OCI-LY3 (cell line): ENCODE measurements around the gene ZFAND4.

Experiments
- EZH2phosphoT487 ChIP-seq: fragments of 200-600 bp; shearing (Covaris generic); IDR thresholded peaks from 2 replicates; pipeline ENCODE4 v1.6.1; 2018; ENCODE audit warnings: antibody characterized with exemption, mixed run types, low read depth
- TF ChIP-seq, protein P1 (sequence below): fragments of 200-600, 300-600 bp; sonication (generic); IDR thresholded peaks from 2 replicates; pipeline ENCODE4 v1.5.1; 2014; ENCODE audit warnings: antibody characterized with exemption, low read length, low read depth

DNA sequence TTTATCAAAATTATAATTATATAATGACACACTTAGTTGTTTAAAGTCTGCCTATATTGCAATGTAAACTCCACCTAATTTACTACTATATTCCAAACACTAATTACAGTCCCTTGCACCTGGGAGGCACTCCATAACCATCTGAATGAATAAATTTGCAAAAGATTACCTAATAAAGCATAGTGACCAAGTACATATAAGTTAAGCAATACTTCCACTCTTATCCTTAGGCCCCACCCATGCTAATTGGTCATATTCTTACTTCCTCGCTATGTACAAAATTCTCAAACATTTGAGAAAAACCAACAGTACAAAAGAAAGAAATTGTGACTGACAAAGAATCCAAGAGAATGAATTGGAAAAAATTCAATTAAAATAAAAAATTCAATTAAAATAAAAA, 65.3 kb downstream of the ZFAND4 start:
- TF ChIP-seq, protein P1, sequence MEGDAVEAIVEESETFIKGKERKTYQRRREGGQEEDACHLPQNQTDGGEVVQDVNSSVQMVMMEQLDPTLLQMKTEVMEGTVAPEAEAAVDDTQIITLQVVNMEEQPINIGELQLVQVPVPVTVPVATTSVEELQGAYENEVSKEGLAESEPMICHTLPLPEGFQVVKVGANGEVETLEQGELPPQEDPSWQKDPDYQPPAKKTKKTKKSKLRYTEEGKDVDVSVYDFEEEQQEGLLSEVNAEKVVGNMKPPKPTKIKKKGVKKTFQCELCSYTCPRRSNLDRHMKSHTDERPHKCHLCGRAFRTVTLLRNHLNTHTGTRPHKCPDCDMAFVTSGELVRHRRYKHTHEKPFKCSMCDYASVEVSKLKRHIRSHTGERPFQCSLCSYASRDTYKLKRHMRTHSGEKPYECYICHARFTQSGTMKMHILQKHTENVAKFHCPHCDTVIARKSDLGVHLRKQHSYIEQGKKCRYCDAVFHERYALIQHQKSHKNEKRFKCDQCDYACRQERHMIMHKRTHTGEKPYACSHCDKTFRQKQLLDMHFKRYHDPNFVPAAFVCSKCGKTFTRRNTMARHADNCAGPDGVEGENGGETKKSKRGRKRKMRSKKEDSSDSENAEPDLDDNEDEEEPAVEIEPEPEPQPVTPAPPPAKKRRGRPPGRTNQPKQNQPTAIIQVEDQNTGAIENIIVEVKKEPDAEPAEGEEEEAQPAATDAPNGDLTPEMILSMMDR, result no peak
- TF ChIP-seq EZH2phosphoT487, result no peak
